Measurements from ENCODE around the gene ESRRB. TPM values are rescaled to one million over a fixed set of nuclear protein-coding genes. Genes with fewer than 3 reads are reported as not detected.
A peak's percentile ranks its signal among the peaks of the same experiment; 100 is the strongest.

The ESRRB gene
- total RNA-seq, 1 donor from 2014 or later, result 0.40 TPM

DNA sequence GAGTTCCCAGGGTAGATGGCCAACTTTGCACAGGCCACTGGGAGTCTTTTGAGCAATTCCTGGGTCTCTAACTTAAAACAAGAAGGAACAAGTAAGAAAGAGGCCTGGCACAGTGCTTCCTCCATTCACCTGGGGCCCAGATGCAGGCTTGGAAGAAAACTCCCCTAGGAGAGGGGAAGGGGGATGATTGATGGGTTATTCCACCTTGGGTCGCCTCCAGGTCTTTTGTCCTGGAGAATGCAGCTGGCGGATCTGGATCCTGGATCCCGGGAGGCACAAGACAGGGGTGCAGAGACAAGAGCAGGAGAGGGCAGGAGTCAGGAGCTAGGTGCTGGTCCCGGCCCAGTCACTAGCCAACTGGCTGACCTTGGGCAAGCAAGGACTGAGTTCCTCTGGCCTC, 74.5 kb downstream of the ESRRB start:
- DNase-seq (ENCODE audit: low spot score), result no peak

DNA sequence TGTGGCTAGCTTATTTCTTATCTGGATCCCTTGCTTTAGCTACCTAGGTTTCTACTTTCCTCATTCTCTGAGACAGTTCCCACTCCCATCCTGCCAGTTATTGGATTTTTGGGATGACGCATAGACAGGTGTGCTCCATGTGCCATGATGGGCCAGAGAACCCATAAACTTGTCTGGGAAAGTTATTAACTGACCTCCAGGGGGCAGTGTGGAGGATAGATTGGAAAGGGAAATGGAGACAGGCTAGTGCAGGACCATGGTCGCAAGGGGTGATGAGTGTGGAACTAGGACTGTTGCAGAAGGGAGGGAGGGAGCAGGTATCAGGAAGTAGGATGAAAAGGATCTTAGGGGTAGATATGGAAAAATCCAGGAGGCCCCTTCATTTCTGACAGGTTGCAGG, 80.3 kb downstream of the ESRRB start:
- DNase-seq (ENCODE audit: low spot score), result peak; percentile 32

DNA sequence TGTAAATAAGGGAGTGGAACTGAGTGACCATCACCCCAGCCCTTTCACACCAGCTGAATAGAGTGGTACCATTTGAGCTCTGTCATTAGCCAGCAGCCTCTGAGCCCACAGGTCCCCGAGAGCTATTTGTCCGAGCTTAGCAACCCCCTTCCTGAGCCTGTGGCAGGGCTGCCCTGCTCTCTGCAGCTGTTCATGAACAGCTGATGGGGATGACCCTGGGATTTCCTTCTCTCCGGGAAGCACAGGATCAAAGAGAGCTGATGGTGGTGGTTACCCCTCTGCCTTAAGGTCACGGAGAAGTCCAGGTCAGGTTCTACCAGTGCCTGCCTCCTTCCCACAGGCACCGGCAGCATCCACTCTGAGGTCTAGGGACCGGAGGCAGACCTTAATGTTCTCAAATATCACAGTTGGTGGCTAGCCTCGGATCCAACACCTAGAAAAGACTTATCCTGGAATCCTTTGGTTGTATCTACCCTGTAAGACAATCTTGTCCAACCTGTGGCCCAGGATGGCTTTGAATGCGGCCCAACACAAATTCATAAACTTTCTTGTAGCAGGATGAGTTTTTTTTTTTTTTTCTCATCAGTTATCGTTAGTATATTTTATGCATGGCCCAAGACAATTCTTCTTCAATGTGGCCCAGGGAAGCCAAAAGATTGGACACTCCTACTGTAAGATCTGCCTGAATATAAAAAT, 81.1 kb downstream of the ESRRB start:
- no peak for DNase-seq (ENCODE audit: low spot score)

DNA sequence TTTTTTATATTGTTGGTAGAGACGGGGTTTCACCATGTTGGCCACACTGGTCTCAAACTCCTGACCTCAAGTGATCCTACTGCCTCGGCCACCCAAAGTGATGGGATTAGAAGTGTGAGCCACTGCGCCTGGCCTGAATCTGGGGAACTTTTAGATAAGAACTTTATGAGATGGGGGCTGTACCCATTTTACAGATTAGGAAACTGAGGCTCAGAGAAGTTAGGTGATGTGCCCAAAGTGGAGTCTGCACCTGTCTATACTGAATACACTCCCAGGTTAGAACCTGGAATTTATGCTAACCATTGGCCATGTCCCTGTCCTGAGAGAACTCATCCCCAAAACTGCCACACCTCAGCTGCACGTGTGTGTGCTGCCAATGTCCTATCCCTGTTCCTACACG, 81.9 kb downstream of the ESRRB start:
- no peak for DNase-seq (ENCODE audit: low spot score)

DNA sequence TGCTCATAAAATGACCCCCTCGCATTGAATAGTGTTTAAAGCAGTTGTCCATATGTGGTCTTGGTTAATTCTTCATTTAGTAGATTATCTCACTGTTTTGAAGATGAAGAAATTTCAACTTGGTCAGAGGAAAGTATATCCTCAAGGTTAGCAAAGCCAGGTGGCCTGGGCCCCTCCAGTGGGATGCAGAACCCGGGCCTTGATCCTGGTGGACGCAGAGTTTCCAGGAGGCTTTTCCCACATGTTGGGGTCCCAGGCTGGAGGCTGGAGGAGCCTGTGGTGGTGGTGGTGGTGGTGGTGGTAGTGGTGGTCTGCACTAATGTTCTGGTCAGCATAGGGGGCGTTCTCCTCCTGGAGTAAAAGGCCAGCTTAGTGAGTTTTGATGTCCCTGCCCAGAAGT, 85.9 kb downstream of the ESRRB start:
- DNase-seq (ENCODE audit: low spot score), result no peak

DNA sequence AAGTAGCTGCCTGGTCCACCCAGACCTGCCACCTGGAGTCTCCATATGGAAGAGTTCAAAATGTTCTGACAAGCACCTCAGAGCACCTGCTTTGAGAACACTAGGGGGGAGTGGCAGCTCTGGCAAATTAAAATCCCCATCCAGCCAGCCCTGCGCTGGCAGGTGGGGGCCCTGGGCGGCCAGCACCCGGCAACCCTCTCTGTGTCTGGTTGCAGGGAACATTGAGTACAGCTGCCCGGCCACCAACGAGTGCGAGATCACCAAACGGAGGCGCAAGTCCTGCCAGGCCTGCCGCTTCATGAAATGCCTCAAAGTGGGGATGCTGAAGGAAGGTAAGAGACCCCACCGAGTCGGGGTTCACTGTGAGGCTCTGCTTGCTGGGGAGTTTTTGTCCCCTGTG, 86.4 kb downstream of the ESRRB start:
- DNase-seq (ENCODE audit: low spot score), result no peak

DNA sequence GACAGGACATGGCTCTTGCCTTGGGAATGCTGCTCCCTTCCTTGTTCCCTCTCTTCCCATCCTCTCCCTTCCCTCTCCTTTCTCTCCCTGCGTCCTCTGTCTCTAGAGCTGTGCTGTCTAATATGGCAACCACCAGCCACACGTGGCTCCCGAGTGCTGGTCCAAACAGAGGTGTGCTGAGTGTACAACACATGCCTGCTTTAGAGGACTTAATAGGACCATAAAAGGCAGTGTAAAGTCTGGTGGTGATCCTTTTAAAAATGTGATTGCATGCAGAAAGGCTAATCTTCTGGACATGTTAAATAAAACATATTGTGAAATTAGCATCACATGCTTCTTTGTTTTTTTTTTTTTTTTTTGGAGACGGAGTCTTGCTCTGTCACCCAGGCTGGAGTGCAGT, 87.2 kb downstream of the ESRRB start:
- no peak for DNase-seq (ENCODE audit: low spot score)

DNA sequence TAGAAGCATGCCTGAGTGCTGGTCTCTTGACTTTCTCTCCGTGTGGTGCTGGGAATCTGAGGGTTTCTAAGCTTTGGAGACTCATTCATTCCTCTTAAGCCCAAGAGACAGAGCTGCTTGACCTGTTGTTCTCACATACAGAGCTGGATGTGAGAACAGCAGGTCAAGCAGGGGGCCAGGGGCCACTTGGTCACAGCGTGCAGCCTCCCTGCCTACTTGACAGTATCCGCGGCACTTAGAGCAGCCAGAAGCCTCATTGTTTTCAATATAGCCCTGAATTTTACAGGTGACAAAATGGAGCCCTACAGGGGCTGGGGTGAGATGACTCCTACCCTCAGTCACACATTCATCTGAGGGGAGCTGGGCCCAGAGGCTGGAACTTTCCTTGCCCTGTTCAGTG, 88.9 kb downstream of the ESRRB start:
- no peak for DNase-seq (ENCODE audit: low spot score)

DNA sequence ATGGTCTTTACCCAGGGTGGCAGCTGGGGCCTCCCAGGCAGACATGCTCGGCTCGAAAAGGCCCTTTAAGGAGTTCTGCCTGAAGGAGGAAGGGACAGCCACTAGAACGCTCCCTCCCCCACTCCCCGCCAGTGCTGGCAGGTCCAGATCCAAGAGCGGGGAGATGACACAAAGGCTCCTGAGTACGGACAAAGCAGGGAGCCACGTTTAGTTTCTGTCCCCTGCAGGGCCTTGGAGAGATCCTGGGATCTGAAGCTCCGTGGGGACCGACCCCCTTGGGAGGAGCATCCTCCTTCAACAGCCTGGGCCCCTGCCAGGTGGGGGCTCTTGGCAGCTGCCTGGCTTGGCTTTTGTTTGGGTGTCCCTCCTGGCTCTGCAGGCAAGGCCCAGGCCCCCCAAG, 89.7 kb downstream of the ESRRB start:
- no peak for DNase-seq (ENCODE audit: low spot score)

DNA sequence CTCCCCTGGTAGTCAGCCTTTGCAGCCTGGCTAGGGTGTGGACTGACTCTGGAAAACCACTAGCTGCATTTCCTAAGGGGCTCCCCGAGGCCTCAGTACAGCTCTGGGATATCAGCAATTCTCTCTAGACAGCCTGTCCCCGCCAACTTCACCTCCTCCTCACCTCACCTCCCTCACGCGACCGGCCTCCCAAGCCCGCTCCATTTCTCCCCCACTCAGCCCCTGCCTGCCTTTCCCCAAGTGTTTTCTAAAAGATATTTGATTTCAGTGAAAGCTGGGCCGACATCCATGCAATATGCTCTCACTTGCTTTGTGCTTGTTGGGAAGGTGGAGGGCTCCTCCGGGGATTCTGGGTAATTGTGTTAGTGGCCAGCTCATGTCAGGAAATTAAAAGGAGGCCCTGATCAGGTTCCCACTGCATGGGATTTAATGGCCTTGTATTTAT, 91.8 kb downstream of the ESRRB start:
- DNase-seq (ENCODE audit: low spot score), result no peak

DNA sequence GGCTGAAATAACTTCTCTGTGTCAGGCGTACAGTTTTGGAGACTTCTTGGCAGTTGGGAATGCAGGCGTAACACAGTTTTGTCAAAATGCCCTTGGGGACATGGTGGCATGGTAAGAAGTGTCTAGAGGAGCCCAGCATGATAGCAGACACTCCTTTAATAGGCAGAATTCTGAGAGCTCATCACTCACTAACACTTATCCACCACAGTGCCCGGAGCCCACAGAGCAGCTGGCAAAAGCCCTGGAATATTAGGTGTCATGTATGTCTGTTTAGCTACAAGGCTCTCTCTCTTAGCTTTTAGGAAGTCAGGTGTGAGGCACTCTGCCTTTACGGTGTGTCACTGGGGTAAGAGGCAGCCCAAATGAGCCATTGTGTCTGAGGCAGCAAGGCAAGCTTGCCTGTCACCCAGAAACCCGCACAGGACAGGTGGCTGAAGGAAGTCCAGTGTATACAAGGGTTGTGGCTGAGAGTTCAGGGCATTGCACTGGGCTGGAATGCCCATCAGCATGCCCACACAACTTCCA, 96.3 kb downstream of the ESRRB start:
- DNase-seq (ENCODE audit: low spot score), result no peak

DNA sequence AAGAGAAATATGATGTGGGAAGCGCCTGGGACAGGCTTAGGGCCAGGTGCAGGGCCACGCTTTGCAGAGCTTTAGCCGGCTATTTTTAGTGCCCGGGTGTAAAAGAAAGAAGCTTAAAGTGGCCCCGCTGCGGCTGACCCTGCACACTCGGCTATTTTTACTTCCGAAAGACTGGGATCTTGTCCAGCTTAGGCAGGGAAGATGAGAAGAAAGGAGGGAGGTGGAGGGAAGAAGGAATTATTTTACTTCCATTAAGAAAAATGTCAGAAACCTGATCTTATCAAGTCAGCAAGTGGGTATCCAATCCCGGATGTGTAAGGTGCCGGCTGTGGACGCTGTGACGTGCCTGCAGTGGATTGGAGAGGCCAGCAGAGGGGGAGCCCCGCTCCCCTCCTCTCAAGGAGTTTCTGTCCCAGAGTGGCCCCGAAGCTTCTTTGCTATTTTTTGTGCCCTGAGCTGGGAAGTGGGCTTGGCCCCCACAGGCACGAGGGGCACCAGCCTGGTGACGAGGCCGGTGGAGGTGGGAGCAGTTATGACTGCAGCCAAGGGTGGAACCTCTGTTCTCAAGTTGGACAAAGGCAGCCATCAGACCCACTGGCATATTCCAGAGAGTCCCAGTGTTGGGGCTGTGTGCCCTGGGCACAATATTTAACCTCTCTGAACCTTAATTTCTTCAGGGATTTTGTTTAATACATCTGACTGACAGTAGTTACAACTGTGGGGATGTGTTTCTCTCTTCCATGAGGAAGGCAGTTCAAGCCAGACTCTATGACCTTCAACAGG, 97.7 kb downstream of the ESRRB start:
- DNase-seq (ENCODE audit: low spot score), result no peak

DNA sequence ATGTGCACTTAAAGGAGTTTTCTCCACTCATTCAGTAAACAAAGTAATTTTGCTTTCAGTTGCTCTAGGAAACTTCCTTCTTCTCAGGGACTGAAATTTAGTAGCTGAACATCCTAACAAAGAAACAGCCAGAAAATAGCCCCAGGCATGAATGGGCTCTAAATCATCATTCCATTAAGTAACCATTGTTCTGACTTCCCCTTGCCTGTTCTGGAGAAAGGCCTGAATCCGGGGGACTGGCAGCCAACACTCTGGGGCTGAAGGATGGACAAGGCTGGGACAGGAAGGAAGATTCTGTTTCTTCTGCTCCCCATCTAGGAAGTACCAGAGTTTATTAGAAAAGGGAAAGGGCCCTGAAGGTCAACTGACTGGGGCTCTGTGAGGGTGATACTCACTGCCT, 104.5 kb downstream of the ESRRB start:
- DNase-seq (ENCODE audit: low spot score), result no peak

DNA sequence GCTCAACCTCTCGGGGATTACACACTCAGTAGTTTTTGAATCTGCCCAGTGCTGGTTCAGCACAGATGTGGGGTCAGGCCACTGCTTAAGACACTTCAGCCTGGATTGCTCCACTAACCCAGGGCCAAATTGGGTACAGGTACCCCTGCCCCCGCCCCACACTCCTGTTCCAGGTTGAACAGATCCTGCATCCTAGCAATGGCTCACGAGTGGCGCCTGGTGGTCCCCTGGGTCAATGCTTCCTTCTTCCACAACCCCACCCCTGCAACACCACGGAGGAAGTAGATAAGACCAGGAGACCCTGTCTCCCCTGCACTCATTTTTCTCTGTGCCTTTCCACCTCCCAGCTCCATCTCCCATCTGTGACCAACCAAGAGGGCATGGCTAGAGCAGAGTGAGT, 108.4 kb downstream of the ESRRB start:
- no peak for DNase-seq (ENCODE audit: low spot score)

DNA sequence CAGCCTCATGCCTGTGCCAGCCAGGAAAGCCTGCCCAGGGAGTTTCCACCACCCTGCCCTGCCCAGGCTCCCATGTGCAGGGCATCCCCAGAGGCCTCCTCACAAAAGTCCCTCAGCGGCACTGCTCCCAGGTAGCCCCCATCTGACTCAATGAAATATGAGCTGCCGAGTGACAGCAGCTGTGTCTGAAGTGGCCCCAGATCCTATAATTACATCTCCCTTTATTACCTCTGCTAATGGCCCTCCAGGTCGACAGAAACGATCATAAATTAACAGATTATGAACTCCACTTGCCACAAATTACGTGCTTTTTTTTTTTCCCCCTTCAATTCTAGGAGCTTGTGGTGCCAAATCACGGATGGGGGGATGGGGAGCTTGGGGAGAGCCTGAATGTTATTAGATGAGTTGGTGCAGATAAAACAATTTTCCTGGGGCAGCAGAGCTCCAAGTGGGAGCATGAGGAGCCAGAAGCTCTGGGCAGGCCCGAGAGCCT, 110.4 kb downstream of the ESRRB start:
- DNase-seq (ENCODE audit: low spot score), result no peak

DNA sequence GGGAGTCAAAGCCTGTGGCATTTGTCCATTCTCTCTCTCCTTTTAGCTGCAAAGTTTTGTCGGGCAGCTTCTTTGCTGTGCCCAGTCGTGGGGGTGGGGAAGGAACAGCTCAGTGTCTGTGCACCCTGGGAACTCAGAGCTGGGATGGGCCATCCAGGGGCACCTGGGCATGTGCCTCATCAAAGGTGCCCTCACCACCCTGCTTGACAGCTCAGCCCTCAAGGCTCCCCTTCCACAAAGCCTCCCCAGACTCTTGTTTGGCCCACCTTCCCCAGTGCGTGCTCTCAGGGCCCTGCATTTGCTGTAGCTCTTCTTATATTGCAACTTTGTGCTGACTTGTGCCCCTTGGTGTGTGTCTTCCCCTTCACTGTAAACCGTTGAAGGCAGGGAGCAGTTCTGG, 112.6 kb downstream of the ESRRB start:
- no peak for DNase-seq (ENCODE audit: low spot score)

DNA sequence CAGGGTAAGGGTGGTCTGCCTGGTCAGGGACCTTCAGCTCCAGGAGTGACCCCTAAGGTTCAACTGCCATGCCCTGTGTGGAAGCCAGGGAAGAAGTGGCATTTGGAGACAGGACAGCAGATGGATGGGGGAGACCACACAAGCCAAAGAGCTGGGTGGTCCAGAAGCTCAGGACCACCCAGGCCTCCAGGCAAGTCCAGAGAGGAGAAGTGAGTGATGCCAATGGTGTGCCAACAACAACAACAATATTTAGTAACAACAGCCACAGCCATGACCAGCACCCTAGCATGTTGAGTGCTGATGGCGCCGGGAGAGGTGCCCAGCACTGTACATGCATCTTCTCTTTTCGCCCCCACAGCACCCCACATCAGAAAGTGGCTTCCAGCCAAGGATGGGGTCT, 113.7 kb downstream of the ESRRB start:
- no peak for DNase-seq (ENCODE audit: low spot score)

DNA sequence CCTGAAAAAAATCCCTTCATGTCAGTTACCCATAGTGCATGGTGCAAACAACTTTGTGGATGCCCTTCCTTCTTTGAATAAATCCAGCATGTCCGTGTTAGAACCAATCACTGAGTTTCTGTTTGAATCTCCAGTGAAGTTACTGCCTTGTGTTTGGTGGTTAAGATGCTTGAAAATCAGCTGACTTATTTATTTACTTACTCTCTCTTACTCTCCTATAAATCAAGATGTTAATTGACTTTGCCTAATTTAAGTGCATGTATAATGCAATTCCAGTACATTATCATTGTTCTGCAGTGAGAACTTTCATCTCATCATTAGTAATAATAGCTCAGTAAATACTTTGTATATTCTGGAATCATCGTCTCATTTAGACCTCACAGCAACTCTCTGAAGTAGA, 114.2 kb downstream of the ESRRB start:
- DNase-seq (ENCODE audit: low spot score), result no peak

DNA sequence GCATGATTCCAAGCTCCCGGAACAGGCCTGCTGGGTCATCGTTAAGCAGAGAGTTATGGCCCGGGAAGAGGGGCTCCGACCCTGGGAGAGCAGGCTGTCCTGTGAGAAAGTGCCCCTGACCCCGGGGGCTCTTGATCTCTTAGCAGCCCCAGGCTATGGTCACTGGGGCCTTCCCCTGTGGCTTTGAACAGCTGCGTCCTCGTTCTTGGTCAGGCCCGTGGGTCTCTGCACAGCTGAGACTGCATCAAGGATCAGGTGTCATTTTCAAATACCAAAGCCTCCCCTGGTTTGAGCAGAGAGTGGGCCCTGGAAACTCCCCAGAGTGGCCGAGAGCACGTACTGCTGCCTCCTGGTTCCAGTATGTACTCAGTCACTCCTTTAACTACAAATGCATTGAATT, 114.8 kb downstream of the ESRRB start:
- no peak for DNase-seq (ENCODE audit: low spot score)

DNA sequence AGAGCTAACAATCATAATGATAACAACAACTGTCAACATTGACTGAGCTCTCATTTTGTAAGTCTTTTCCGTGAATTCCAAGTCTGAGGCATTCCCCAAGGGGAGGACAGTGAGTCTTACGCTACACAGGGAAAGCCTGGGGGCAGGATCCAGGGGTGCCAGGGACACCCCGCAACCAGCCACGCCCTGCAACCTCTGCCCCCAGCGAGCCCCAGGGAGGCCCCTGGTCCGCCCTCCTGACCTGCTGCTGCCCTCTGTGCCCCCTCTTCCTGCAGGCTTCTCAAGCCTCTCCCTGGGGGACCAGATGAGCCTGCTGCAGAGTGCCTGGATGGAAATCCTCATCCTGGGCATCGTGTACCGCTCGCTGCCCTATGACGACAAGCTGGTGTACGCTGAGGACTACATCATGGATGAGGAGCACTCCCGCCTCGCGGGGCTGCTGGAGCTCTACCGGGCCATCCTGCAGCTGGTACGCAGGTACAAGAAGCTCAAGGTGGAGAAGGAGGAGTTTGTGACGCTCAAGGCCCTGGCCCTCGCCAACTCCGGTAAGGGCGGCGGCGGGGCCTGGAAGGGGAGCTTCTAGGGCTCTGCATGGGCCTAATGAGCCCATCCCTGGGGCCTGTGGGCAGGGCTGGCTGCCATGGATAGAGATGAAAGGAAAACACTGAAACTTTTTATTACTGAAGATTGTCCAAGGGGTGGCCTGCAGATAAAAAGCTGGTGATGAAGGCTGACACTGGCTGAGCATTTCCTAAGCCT, 115.4 kb downstream of the ESRRB start:
- no peak for DNase-seq (ENCODE audit: low spot score)

DNA sequence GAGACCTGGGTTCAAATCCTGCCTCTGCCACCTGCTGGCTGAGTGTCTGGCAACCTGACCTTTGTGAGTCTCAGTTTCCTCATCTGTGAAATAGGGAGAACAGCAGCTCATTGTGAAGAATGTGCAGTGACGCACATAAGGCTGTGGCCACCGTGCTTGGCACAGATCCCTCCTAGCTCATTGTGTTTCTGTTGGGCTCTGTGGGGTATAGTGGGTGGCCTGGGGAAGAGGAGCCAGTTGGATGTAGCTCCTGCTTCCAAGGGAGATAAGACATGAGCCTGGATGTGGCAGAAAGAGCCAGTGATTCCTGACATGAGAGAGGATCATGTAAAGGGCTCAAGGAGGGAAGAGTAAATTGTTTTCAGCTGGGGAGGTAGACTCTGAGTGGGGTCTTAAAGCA, 120.0 kb downstream of the ESRRB start:
- DNase-seq (ENCODE audit: low spot score), result no peak

DNA sequence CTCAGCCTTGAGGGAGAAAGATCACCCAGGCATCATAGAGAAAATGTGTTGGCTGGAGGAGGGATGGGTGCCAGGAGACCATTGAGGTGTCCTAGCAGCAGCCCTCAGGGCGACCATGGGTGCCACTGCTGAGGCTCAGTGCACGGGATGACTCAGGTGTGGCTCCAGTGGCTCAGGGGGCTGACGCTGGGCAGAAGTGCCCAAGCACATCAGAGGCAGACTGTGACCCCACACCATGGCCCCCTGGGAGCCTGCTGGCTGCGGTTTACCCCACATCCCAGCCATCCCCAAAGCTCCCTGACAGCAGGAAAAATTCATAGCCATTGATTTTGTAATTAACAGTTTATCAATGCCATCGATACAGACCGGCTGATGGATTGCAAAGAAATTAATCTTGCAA, 120.7 kb downstream of the ESRRB start:
- DNase-seq (ENCODE audit: low spot score), result no peak
